HL-60/S4 treated with phorbol 12-myristate 13-acetate at 8.2 ng/mL for 4 days and 3 days (cell line): ENCODE results near the gene TANC2.
"Not testable (repeated sequence)": the region's sequence is repeated elsewhere in the genome, so short reads cannot be mapped to it uniquely, and the experiment has no call there.

Source experiments
- in situ Hi-C: fragments of 300-500 bp; cut with MboI; formaldehyde crosslinking; loops from 2 replicates; pipeline ENCODE4 v1.15.0; 2022; ENCODE audit warnings: low sequenced_read_pairs

The TANC2 gene

GRCh38 chr17:62963296-62963695 is 2.7 kb upstream of the TANC2 start:
- in situ Hi-C loops: loop anchor here (10.0 kb wide), 1 partner anchor 248 kb away; no protein-coding TSS in a partner anchor

DNA sequence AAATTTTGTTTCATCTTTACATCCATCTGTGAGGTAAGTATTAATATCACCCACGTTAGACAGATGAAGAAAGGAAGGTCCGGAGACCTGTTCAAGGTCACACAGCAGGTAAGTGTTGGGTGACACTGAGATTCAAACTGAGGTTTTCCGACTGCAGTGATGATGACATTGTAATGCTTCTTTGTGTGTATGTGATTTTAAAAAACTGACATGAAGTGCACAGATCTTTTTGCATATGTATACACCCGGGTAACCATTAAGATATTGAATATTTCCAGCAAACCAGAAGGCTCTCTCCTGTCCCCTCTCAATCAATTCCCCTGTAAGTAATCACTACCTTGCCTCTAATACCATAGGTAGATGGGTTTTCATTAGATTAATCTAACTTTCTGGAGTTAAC is 1.5 kb upstream of the TANC2 start:
- in situ Hi-C loops: loop anchor here (10.0 kb wide), 1 partner anchor 250 kb away; no protein-coding TSS in a partner anchor

DNA sequence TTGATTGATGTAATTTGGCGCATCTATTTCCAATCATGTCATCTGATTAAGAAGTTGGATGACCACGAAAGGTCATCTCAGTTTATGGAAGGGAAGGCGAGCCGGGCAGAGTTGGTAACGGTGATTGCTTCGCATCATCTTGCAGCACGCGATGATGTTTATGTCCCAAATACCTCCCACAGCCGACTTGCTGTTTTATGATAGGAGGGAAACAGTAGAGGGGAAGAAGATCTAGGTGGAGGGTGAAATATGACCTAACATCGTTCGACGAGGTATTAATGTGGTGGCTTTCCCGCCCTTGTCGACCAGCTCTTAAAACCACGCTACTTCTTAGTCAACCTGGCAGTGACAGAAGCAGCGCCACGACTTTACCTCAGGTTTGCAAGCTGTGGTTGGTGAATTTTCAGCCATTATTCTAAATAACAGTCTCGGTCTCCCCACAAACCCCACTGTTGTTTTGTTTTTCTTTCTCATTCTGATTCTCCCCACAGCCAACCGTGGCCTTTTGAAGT is 805 bp upstream of the TANC2 start:
- in situ Hi-C loops: loop anchor here (10.0 kb wide), 1 partner anchor 250 kb away; no protein-coding TSS in a partner anchor

DNA sequence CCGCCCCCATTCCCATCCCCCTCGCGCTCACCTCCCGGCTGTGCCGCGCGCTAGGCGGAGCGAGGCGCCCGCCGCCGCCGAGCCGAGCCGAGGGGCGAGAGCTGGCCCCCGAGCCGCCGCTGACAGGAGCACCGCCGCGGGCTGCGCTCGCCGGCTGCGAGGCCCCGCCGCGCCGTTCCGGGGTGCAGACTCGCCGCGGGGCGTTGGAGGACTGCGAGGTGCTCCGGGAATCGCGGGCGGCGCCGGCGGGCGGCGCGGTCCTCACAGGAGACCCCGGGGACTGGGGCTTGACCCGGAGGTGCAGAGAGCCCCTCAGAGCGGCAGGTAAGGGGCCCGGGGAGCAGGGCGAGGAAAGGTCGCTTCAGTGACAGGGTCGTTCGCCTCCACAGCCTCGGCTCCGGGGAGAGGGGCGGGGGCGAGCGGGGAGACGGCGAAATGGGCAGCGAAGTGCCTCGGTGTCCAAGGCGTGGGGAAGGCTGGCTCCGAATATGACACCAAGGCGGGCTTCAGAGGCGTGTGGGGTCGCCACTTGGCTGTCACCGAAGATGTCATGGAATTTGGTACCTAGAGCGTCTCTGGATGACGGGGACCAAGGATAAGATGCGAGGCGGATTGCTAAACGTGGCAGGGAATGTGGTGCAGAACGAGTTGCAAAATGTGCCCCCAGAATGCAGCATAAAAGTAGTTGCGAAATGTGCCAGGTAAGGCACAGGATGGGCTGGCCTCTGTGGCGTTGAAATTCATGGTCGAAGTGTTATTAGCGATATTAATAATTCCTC is 580 bp downstream of the TANC2 start:
- in situ Hi-C loops: loop anchor here (10.0 kb wide), 1 partner anchor 252 kb away; no protein-coding TSS in a partner anchor

GRCh38 chr17:62967205-62967529 is 1.1 kb downstream of the TANC2 start:
- in situ Hi-C loops: loop anchor here (10.0 kb wide), 1 partner anchor 252 kb away; no protein-coding TSS in a partner anchor

GRCh38 chr17:62968445-62968923 is 2.4 kb downstream of the TANC2 start:
- in situ Hi-C loops: loop anchor here (10.0 kb wide), 1 partner anchor 254 kb away; no protein-coding TSS in a partner anchor

GRCh38 chr17:62970610-62971009 is 4.6 kb downstream of the TANC2 start:
- in situ Hi-C loops: no loop called here

GRCh38 chr17:62971853-62972252 is 5.8 kb downstream of the TANC2 start:
- in situ Hi-C loops: no loop called here

- in situ Hi-C loops: no loop called here
Measured at GRCh38 chr17:62974788-62975187, 8.8 kb downstream of the TANC2 start.

GRCh38 chr17:62975206-62975605 is 9.2 kb downstream of the TANC2 start:
- in situ Hi-C loops: no loop called here

- in situ Hi-C loops: not testable (repeated sequence)
Measured at GRCh38 chr17:62976643-62977231, 10.7 kb downstream of the TANC2 start.

- in situ Hi-C loops: no loop called here
Measured at GRCh38 chr17:62980842-62981241, 14.8 kb downstream of the TANC2 start.

DNA sequence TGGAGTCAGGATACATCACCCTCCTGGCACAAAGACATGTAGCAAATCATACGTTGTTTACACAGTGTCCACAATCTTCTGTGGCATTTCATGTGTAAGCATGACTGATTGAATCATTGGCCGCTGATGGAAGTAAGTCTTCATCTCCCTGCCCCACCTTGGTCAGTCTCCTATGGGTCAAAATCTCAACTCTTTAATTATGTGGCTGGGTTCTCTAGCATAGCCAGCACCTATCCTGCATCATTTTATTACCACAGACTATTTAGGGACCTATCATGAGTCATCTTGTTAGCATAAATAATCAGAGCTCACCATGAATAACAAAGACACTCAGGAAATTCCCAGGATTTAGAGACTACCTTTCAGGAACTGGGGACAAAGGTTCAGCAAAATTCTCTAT is 15.9 kb downstream of the TANC2 start:
- in situ Hi-C loops: no loop called here

DNA sequence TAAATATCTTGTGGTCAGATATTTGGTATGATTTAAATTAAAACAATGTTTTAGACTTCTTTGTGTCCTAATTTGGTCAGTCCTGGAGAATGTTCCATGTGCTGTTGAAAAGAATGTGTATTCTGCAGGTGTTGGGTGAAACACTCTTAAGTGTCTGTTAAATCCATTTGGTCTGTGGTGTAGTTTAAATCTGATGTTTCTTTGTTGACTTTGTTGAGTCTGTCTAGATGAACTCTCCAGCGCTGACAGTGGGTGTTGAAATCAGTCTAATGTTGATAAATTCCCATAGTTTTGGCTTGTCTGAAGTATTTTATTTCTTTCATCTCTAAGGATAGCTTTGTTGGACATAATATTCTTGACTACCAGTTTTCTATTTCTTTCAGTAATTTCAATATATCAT is 18.8 kb downstream of the TANC2 start:
- in situ Hi-C loops: no loop called here

DNA sequence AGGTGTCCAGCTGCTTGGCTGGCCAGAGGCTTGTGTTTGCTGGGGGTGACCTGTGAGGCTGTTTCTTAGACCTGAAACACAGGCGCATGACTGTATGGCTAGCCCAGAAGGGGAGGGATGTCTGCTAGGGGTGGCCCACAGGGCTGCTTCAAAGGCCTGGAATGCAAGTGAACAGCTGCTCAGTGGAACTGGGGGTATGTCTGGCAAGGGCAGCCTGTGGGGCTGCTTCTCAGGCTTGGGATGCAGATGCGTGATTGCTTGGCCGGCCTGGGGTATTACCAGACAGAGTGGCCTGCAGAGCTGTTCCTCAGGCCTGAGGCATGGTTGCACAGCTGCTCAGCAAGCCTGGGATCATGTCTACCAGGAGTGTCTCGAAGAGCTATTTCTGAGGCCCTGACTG is 20.5 kb downstream of the TANC2 start:
- in situ Hi-C loops: no loop called here

DNA sequence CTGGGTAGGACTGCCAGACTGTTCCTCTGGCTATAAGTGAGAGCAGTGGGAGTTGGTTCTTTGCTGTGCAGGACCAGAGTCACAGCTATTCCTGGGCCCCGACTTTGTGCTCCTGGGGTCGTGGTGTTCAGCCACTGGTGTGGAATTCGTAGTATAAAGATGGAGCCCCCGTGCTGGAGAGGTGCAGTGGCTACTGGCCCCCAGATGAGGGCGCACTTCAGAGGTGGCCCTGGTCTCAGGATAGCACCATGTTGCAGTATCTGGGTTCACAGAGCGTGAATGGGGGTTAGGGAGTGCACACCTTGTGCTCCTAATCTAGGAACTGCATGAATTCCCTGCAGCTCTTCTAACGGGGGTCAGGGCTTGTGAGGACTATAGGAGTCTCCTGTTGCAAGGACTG is 21.1 kb downstream of the TANC2 start:
- in situ Hi-C loops: no loop called here

- in situ Hi-C loops: no loop called here
Measured at GRCh38 chr17:62989501-62989900, 23.5 kb downstream of the TANC2 start.

DNA sequence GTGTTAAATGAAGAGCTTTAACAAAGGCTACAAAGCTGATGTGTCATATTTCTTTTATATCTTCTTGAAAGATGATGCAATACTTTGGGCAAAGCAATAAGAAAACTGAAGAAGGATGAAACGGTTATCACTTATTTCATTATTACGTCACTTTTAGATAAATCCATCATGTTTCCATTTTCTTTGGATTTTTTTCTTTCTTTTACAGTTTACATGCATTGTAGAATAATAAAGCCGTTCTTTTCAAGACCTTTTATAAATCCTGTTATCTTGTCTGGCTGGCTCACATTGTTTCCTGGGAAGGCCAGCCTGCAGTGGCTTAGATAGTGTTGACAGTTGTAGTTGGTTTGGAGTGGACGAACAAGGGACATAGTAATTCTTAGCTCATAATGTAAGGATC is 28.9 kb downstream of the TANC2 start:
- in situ Hi-C loops: no loop called here

- in situ Hi-C loops: no loop called here
Measured at GRCh38 chr17:62995377-62995885, 29.4 kb downstream of the TANC2 start.

GRCh38 chr17:62996221-62996620 is 30.2 kb downstream of the TANC2 start:
- in situ Hi-C loops: no loop called here

GRCh38 chr17:62998166-62998565 is 32.1 kb downstream of the TANC2 start:
- in situ Hi-C loops: no loop called here
